H1 (cell line): ENCODE results near the gene DOK3. TPM values are rescaled to one million over a fixed set of nuclear protein-coding genes. Genes with fewer than 3 reads are reported as not detected.

ENCODE experiments used
- CTCF ChIA-PET: fragments of 300-600 bp; sonication (Branson Sonifier 250); formaldehyde crosslinking; loops from one replicate; lab custom pipeline; 2021; ENCODE audit not compliant: partially characterized antibody; lab: Charles Lee
- POLR2A ChIA-PET: fragments of 300-600 bp; sonication (Branson Sonifier 250); formaldehyde crosslinking; loops from one replicate; lab custom pipeline; 2021; ENCODE audit warnings: inconsistent platforms; ENCODE audit not compliant: partially characterized antibody; lab: Charles Lee
- DNase-seq, 2 experiments: peaks; one replicate each; pipeline versions ENCODE4 v3.0.0 to v3.0.0-alpha.2; 2010 to 2022; ENCODE audit warnings: low spot score in 2 of 2, low read depth in 1 of 2, mixed read lengths in 1 of 2
- FAIRE-seq: peaks from 2 replicates; lab custom pipeline; 2011; peaks lifted over from hg19 to GRCh38; lab: Jason Lieb, UNC
- H2AFZ ChIP-seq: 2 replicates; pipeline ENCODE4 v1.8.1; 2012; ENCODE audit warnings: low read length, inconsistent platforms
- H2AK5ac ChIP-seq: 2 replicates; pipeline ENCODE4 v1.6.1; 2013; ENCODE audit warnings: low read depth, low read length
- H2BK120ac ChIP-seq: replicated peaks from 2 replicates; pipeline ENCODE3; 2013; ENCODE audit warnings: low read depth, low read length, inconsistent platforms
- H2BK12ac ChIP-seq: 2 replicates; pipeline ENCODE4 v1.6.1; 2013; ENCODE audit warnings: low read depth, low read length
- H2BK15ac ChIP-seq: 2 replicates; pipeline ENCODE4 v1.6.1; 2013; ENCODE audit warnings: low read length
- H2BK20ac ChIP-seq: 2 replicates; pipeline ENCODE4 v1.6.1; 2013; ENCODE audit warnings: low read length
- H2BK5ac ChIP-seq: 2 replicates; pipeline ENCODE4 v1.6.1; 2013; ENCODE audit warnings: low read depth, low read length
- H3K14ac ChIP-seq: 2 replicates; pipeline ENCODE4 v1.6.1; 2013; ENCODE audit warnings: inconsistent platforms; ENCODE audit not compliant: insufficient read length
- H3K18ac ChIP-seq: 2 replicates; pipeline ENCODE4 v1.6.1; 2013; ENCODE audit warnings: low read length; ENCODE audit errors: extremely low read depth
- H3K23ac ChIP-seq: 2 replicates; pipeline ENCODE4 v1.6.1; 2013; ENCODE audit warnings: inconsistent platforms; ENCODE audit not compliant: insufficient read length
- H3K23me2 ChIP-seq: 2 replicates; pipeline ENCODE4 v1.6.1; 2013; ENCODE audit warnings: low read depth, low read length
- H3K27ac ChIP-seq: 2 replicates; pipeline ENCODE4 v1.6.1; 2011; ENCODE audit warnings: low read depth, low read length, inconsistent platforms
- H3K27me3 ChIP-seq, 4 experiments: replicated peaks in 1 of 4; 1 replicate in 1 of 4; 2 replicates in 3 of 4; pipeline versions ENCODE4 v1.6.1 to v1.8.1; 2011 to 2013; ENCODE audit warnings: low read length in 3 of 4, mild to moderate bottlenecking in 3 of 4, inconsistent platforms in 2 of 4, mixed read lengths in 2 of 4, moderate library complexity in 1 of 4; ENCODE audit not compliant: control insufficient read depth in 3 of 4, insufficient read depth in 3 of 4; ENCODE audit errors: extremely low read depth in 1 of 4
- H3K36me3 ChIP-seq, 4 experiments: 2 replicates each; pipeline versions ENCODE4 v1.6.1 to v1.8.1; 2011 to 2013; ENCODE audit warnings: mild to moderate bottlenecking in 4 of 4, low read length in 3 of 4, moderate library complexity in 2 of 4, control low read depth in 1 of 4, inconsistent platforms in 1 of 4; ENCODE audit not compliant: insufficient read depth in 4 of 4, control insufficient read depth in 2 of 4
- H3K4ac ChIP-seq: replicated peaks from 2 replicates; pipeline ENCODE3; 2013; ENCODE audit warnings: low read length, low read depth, mixed read lengths, inconsistent platforms; ENCODE audit not compliant: insufficient read length
- H3K4me1 ChIP-seq, 4 experiments: replicated peaks in 1 of 4; 1 replicate in 1 of 4; 2 replicates in 3 of 4; pipeline versions ENCODE4 v1.6.1 to v1.8.1; 2011 to 2013; ENCODE audit warnings: low read length in 3 of 4, inconsistent platforms in 2 of 4, mixed read lengths in 1 of 4; ENCODE audit not compliant: insufficient read depth in 4 of 4, control insufficient read depth in 3 of 4
- H3K4me2 ChIP-seq, 2 experiments: 2 replicates each; pipeline versions ENCODE4 v1.6.1 to v1.8.1; 2011 to 2013; ENCODE audit warnings: low read depth in 2 of 2, low read length in 2 of 2, control low read depth in 1 of 2, inconsistent platforms in 1 of 2, mild to moderate bottlenecking in 1 of 2; ENCODE audit not compliant: insufficient read depth in 1 of 2
- H3K4me3 ChIP-seq, 4 experiments: fragments of 200-600, 300-600 bp in 1 of 4; sonication (generic), shearing (Covaris generic), sonication (Bioruptor Twin) in 1 of 4; 2 replicates each; pipeline versions ENCODE4 v1.5.1 to v1.8.1; 2011 to 2016; ENCODE audit warnings: low read length in 4 of 4, low read depth in 3 of 4, control low read depth in 2 of 4, inconsistent platforms in 2 of 4, mild to moderate bottlenecking in 2 of 4, mixed read lengths in 1 of 4, moderate library complexity in 1 of 4; ENCODE audit not compliant: insufficient read depth in 2 of 4; ENCODE audit errors: extremely low read depth in 1 of 4
- H3K56ac ChIP-seq: replicated peaks from 2 replicates; pipeline ENCODE3; 2013; ENCODE audit warnings: low read depth, mild to moderate bottlenecking, mixed read lengths, low read length, inconsistent platforms; ENCODE audit not compliant: insufficient read length
- H3K79me1 ChIP-seq: 2 replicates; pipeline ENCODE4 v1.6.1; 2013; ENCODE audit warnings: low read depth, low read length, control low read depth
- H3K79me2 ChIP-seq, 2 experiments: 2 replicates each; pipeline versions ENCODE4 v1.6.1 to v1.8.1; 2012 to 2013; ENCODE audit warnings: low read length in 2 of 2, mild to moderate bottlenecking in 2 of 2, inconsistent platforms in 1 of 2; ENCODE audit not compliant: insufficient read depth in 2 of 2, control insufficient read depth in 1 of 2
- H3K9ac ChIP-seq, 4 experiments: replicated peaks in 1 of 4; 1 replicate in 1 of 4; 2 replicates in 3 of 4; pipeline versions ENCODE4 v1.6.1 to v1.8.1; 2011 to 2013; ENCODE audit warnings: low read depth in 3 of 4, low read length in 3 of 4, control low read depth in 2 of 4, mild to moderate bottlenecking in 2 of 4, moderate library complexity in 2 of 4, inconsistent platforms in 1 of 4; ENCODE audit errors: extremely low read depth in 1 of 4
- H3K9me3 ChIP-seq, 2 experiments: 2 replicates each; pipeline versions ENCODE4 v1.6.1 to v1.8.1; 2012 to 2013; ENCODE audit warnings: mild to moderate bottlenecking in 2 of 2, moderate library complexity in 2 of 2, control low read depth in 1 of 2, inconsistent platforms in 1 of 2, low read depth in 1 of 2, low read length in 1 of 2, mixed read lengths in 1 of 2; ENCODE audit not compliant: insufficient read depth in 2 of 2
- H4K20me1 ChIP-seq, 2 experiments: replicated peaks in 1 of 2; 2 replicates each; pipeline versions ENCODE3 to v1.8.1; 2011 to 2013; ENCODE audit warnings: inconsistent platforms in 2 of 2, low read length in 2 of 2, mild to moderate bottlenecking in 1 of 2; ENCODE audit not compliant: insufficient read depth in 2 of 2, control insufficient read depth in 1 of 2
- H4K5ac ChIP-seq: 2 replicates; pipeline ENCODE4 v1.6.1; 2013; ENCODE audit warnings: low read length, low read depth, mixed read lengths, inconsistent platforms; ENCODE audit not compliant: insufficient read length
- H4K8ac ChIP-seq: 2 replicates; pipeline ENCODE4 v1.8.0; 2013; ENCODE audit warnings: mild to moderate bottlenecking, moderate library complexity, low read length, inconsistent platforms; ENCODE audit not compliant: insufficient read depth; ENCODE audit errors: extremely low read depth
- H4K91ac ChIP-seq: replicated peaks from 2 replicates; pipeline ENCODE3; 2013; ENCODE audit warnings: low read length, mixed read lengths, inconsistent platforms; ENCODE audit not compliant: insufficient read length
- ATF3 ChIP-seq: IDR thresholded peaks from 2 replicates; pipeline ENCODE4 v1.6.1; 2011; ENCODE audit warnings: low read depth, mild to moderate bottlenecking, low read length; ENCODE audit not compliant: insufficient read depth
- BACH1 ChIP-seq: IDR thresholded peaks from 2 replicates; pipeline ENCODE4 v1.6.1; 2012; ENCODE audit warnings: low read length, improper control_type of control experiment
- E2F6 ChIP-seq: IDR thresholded peaks from 2 replicates; pipeline ENCODE4 v1.6.1; 2012; ENCODE audit warnings: inconsistent platforms
- FOSL1 ChIP-seq: IDR thresholded peaks from 2 replicates; pipeline ENCODE4 v1.6.1; 2011; ENCODE audit warnings: mild to moderate bottlenecking, low read depth, low read length, moderate library complexity; ENCODE audit not compliant: insufficient read depth
- HDAC6 ChIP-seq: IDR thresholded peaks from one replicate; pipeline ENCODE4 v1.7.1; 2012; ENCODE audit warnings: low read depth, mild to moderate bottlenecking, inconsistent platforms, low read length, moderate library complexity
- NRF1 ChIP-seq: IDR thresholded peaks from 2 replicates; pipeline ENCODE4 v1.6.1; 2011; ENCODE audit warnings: mild to moderate bottlenecking, low read depth, low read length, improper control_type of control experiment
- PHF8 ChIP-seq: fragments of 200-600 bp; sonication (generic); conservative IDR thresholded peaks from 2 replicates; pipeline ENCODE4 v1.7.1; 2012; ENCODE audit warnings: low read depth, mild to moderate bottlenecking, inconsistent platforms, low read length, moderate library complexity
- RAD21 ChIP-seq, 2 experiments: IDR thresholded peaks in 1 of 2; conservative IDR thresholded peaks in 1 of 2; 2 replicates each; pipeline ENCODE4 v1.6.1; 2011; ENCODE audit warnings: low read depth in 2 of 2, low read length in 2 of 2, improper control_type of control experiment in 1 of 2, inconsistent platforms in 1 of 2, mild to moderate bottlenecking in 1 of 2, moderate library complexity in 1 of 2
- RXRA ChIP-seq: IDR thresholded peaks from 2 replicates; pipeline ENCODE4 v1.6.1; 2011; ENCODE audit warnings: low read depth, mild to moderate bottlenecking, low read length, moderate library complexity; ENCODE audit not compliant: insufficient read depth
- SIRT6 ChIP-seq: IDR thresholded peaks from one replicate; pipeline ENCODE4 v1.7.1; 2012; ENCODE audit warnings: low read length, inconsistent platforms
- SUZ12 ChIP-seq: fragments of 200-600 bp; sonication (generic); IDR thresholded peaks from 2 replicates; pipeline ENCODE4 v1.6.1; 2012; ENCODE audit warnings: mild to moderate bottlenecking, inconsistent platforms, low read length, moderate library complexity, mixed read lengths
- TBP ChIP-seq: IDR thresholded peaks from 2 replicates; pipeline ENCODE4 v1.6.1; 2011; ENCODE audit warnings: low read depth, low read length, improper control_type of control experiment
- WGBS, 2 experiments: shearing (Covaris generic) in 1 of 2; methylation state at CpG; one replicate each; pipeline versions ENCODE4 v1.1.6 to v1.1.7; 2013 to 2015; ENCODE audit warnings: low lambda C conversion rate in 2 of 2, mixed read lengths in 2 of 2, inconsistent platforms in 1 of 2, low coverage in 1 of 2, missing lambda C conversion rate in 1 of 2; ENCODE audit not compliant: insufficient replicate concordance in 2 of 2, insufficient coverage in 1 of 2, insufficient read length in 1 of 2; ENCODE audit errors: extremely low coverage in 1 of 2, missing lambda C conversion rate in 1 of 2; 5-methylcytosine and 5-hydroxymethylcytosine counted together
- polyA plus RNA-seq, 7 experiments: library from polyadenylated mRNA; depleted of rRNA in 3 of 7; stranded (reverse) in 5 of 7; unstranded in 2 of 7; fragments of >200 nt in 5 of 7; fragments of 200-250 nt in 2 of 7; gene quantifications; 1 replicate in 5 of 7; 2 replicates in 1 of 7; 4 replicates in 1 of 7; pipeline versions ENCODE4 v1.2.1 to v1.2.3, GENCODE V29; 2011 to 2013; ENCODE audit warnings: missing spikeins in 2 of 7, mixed read lengths in 2 of 7
- total RNA-seq: library from RNA; stranded (reverse); fragmentation: NEBNext Ultra II Directional; extraction: Animal tissue kit (Norgen Biotek cat#: 25700); gene quantifications from 2 replicates; pipeline ENCODE4 v1.2.1, GENCODE V29; 2021

DOK3 gene
- total and polyA plus RNA-seq, 2 of the 8 experiments (the other 6 are each of a cell fraction or from before 2014, with no cell fraction given) = 4.2 to 6.4 TPM

DNA sequence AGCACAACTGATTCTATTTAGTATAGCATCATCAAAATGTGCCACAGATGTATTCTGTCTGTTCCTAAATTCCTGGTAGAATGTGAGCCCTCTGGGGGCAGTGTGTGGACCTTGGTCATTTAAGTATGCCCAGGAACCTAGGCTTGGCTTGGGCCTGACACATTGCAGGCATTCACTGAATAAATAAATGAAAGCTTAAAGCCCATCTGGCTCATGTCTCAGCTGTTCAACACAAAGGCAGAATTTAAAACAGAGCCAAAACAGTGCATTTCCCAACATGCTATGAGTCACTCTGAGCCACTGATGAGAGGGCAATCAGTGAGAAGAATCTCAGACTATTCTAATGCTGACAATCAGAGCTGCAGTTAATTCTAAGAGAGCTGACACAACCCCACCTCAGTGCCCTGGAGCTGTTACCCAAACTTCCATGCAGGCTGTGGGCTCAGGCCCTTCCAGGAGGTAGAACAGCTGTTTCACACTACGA lies 36.7 kb upstream of the DOK3 start:
- H2BK15ac ChIP-seq = no peak overlapping the region
- H4K5ac ChIP-seq = no peak overlapping the region
- peak in 1 of 2 experiments; percentile 31 for DNase-seq
- no peaks in the 10 kb centered on the region for H3K23me2 ChIP-seq
- H3K9me3 ChIP-seq = no peaks in the 10 kb centered on the region
- no peak overlapping the region for H2BK5ac ChIP-seq
- H3K9ac ChIP-seq = no peak overlapping the region
- no peak overlapping the region for H2BK120ac ChIP-seq
- no peak overlapping the region for H3K27ac ChIP-seq
- no peak overlapping the region for H3K4me3 ChIP-seq
- ChIA-PET POLR2A (interaction anchor here (0.7 to 3.4 kb wide), 7 partner anchors 16 to 92 kb away, joined by 3 to 11 read pairs (median 3); partner anchors contain the start of gene DDX41), CTCF (interaction anchor here (0.9 to 2.4 kb wide), 11 partner anchors 10 to 65 kb away, joined by 3 to 14 read pairs (median 4); no protein-coding TSS in a partner anchor)
- peaks cover 14% of the 10 kb centered on the region for H3K79me1 ChIP-seq
- H4K20me1 ChIP-seq = peaks cover 9 to 23% of the 10 kb centered on the region in 2 experiments
- H3K56ac ChIP-seq = no peak overlapping the region
- H2AK5ac ChIP-seq = no peak overlapping the region
- H3K4ac ChIP-seq = no peak overlapping the region
- no peak overlapping the region for H4K8ac ChIP-seq
- peaks cover 0 to 19% (median 2%) of the 10 kb centered on the region in 4 experiments; a peak in 3 of 8 replicates for H3K36me3 ChIP-seq
- no peak overlapping the region for H2BK20ac ChIP-seq
- no peak overlapping the region for H3K23ac ChIP-seq
- no peak overlapping the region for H2AFZ ChIP-seq
- H3K14ac ChIP-seq = no peak overlapping the region
- H3K18ac ChIP-seq = no peak overlapping the region
- H3K4me1 ChIP-seq = no peaks in the 10 kb centered on the region
- no peak overlapping the region for H3K4me2 ChIP-seq
- no peaks in the 10 kb centered on the region for H3K27me3 ChIP-seq
- H2BK12ac ChIP-seq = no peak overlapping the region
- no peak for FAIRE-seq
- peaks cover 0 to 89% of the 10 kb centered on the region in 2 experiments for H3K79me2 ChIP-seq
- WGBS, 2 experiments = 88% methylated on average over 1 of the region's 1 CpG; no CpG with 5 or more reads in 1 of the 2 experiments
- H4K91ac ChIP-seq = no peak overlapping the region
- TF ChIP-seq RXRA (no peak), BACH1 (no peak), ATF3 (no peak), NRF1 (no peak), RAD21 (IDR thresholded peaks at IDR 0.05 in 1 of 2, conservative IDR thresholded peaks at IDR 0.05 in 1 of 2; ENCODE audit: low read depth in 2 of 2, low read length in 2 of 2) (no peak), SIRT6 (no peak), TBP (no peak), SUZ12 (no peak), HDAC6 (no peak), E2F6 (no peak), FOSL1 (no peak), PHF8 (no peak)
